NT2/D1 (cell line): ENCODE data around the gene SHTN1.

Experiments used
- SUZ12 ChIP-seq: IDR thresholded peaks from 2 replicates; pipeline ENCODE4 v1.6.1; 2011; ENCODE audit not compliant: insufficient read length, insufficient read depth; ENCODE audit errors: extremely low read depth
- YY1 ChIP-seq: IDR thresholded peaks from 2 replicates; pipeline ENCODE4 v1.6.1; 2011; ENCODE audit not compliant: insufficient read length, insufficient read depth
- ZNF274 ChIP-seq: IDR thresholded peaks from 2 replicates; pipeline ENCODE4 v1.6.1; 2011; ENCODE audit warnings: mild to moderate bottlenecking, low read depth, low read length

GRCh38 chr10:116993610-116994009 lies 11.4 kb downstream of the SHTN1 start:
- TF ChIP-seq YY1 (no peak), ZNF274 (no peak), SUZ12 (no peak)
